Cortex of kidney (tissue), 1 donor: ENCODE data around the gene NT5C1B.

Source experiments
- DNase-seq: peaks from one replicate; lab custom pipeline; 2025; lab: John Stamatoyannopoulos, UW

NT5C1B gene

DNA sequence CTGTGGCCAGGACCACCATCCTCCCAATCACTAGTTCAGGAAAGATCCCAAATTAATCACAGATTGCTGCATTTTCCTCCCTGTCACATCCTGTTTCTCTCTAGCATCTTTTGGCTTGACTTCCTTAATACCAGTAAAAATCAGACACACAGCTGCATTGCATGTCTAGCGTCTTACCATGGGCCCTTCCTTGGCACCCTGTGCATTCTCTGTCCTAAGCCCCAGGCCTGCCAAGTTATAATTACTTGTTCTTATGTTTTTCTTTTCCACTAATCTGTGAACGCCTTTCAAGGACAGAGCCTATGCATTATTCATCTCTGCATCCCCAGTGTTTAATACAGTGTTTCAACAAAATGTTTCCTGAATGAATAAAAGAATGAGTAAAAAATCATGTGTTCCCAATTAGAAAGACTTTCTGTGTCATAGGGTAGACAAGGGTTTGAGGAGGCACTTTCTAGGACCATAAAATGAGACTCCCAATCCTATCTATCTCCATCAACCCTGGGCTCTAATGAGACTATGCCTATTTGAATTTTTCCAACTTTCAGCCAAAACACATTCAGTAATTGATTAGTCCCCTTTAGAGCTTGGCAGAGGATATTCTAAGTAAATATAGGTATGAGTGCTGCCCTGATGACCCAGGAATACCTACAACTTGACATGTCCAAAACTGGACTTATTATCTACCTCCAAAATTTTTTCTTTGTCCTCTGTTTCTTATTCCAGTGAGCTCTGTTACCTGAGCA, 10.3 kb upstream of the NT5C1B start:
- DNase-seq: no peak

DNA sequence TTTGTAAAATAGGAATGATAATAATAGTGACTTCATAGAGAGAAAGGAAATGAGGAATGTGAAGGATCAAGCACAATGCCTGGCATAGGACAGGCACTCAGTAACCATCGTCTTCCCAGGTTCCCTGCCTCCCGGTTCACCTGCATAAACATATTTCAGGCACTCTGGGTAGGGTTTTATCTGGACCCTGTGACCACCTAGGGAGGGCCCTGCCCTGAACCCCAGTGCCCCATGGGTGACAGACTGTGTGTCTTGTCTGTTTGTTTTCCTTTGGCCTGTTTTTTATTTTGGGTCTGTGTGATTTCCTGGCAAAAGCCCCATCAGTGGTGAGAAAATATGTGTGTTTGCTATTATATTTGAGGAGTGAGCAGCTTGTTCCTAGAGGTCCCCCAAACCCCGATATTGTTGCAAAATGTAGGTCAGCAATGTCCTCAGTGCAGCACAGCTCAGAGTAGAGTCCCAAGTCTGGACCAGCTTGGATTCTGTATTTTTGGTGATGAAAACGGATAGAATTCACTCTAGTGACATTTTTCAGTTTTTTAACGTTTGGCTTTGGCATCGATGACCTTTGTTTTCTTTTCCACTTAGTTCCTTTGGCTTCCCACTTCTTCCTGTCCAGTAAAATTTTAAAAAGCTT, 9.6 kb upstream of the NT5C1B start:
- DNase-seq: no peak

DNA sequence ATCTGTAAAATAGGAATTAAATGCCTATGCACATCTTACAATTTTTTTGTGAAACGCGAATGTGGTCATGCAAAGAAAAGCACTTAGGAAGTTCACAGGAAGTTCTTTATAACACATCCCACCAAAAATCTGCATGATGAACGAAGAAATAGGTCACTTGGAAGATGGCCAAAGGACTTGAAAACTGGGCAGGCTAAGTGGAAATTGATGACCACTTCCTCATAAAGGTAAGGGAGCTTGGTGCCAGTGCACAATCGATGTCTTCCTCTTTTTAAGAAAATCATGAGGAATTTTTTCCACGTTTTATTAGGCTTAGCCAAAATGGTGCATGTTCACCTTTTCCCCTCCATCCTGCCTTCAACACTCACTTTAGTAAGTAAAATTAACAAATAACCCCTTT, 8.2 kb upstream of the NT5C1B start:
- DNase-seq: no peak

DNA sequence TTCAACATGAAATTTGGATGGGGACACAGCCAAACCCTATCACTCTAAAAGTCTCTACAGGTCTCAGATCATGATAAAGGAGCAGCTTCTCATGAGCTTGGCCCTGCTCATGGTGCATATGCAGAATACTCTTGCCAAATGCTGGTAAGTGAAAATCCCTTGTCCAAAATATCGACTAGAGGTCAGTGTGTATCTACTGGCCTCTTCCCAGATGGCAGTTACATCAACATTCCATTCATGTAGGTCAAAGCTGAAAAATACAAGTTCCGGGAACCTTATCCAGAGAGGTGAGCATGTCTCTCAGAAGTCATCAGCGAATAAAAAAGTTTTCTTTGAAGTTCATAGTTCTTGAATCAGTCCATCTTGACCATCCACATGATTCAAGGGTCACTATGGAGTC, 7.6 kb upstream of the NT5C1B start:
- DNase-seq: no peak

DNA sequence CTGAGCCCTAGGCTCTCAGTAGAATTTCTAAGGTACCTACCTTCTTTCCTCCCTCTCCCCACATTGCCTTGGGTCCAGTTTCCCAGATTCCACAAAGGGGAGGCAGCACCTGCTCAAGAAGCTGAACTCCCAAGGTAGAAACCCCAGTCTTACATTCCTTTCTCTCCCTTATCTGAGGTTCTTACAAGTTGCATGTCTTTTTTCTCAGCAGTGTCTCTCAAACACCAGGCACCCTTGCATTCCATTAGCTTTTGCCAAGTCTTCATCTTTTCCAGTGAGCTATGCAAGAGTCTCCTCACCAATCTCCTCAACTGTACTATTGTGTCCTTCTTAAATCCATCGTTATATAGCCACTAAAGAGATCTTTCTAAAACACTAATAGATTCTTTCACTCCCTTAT, 4.1 kb upstream of the NT5C1B start:
- no peak for DNase-seq

DNA sequence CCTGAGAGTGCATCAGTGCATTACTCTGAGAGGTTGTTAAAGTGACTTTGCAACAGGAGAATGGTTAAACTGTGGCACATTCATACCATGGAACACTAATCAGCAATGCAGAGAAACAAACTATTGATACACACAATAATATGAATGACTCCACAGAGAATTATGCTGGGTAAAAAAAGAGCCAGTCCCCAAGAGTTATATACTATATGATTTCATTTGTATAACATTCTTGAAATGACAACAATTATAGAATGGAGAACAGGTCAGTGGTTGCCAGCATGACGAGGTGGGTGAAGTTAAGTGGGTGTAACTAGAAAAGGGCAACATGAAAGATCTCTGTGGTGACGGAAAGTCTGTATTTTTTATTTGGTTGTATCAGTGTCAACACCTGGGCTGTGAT, 3.0 kb upstream of the NT5C1B start:
- DNase-seq: no peak

DNA sequence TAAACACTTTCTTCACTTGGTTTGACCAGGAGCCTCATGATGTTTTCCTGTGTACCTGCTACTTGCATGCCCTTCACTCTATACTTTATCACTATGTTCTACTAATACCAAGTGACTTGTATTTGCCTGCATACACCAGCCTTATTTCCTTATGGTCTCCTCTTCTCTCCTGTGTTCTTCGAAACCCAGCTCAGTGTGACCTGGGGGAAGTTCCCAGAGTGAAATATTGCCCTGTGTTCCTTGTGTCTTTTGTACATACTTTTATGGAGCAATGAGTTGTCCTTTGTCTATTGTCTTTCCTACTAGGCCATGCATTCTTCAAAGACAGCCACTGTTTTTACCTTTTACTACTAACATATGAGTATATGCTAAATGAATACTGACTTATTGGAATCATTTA, 567 bp downstream of the NT5C1B start:
- DNase-seq: no peak

DNA sequence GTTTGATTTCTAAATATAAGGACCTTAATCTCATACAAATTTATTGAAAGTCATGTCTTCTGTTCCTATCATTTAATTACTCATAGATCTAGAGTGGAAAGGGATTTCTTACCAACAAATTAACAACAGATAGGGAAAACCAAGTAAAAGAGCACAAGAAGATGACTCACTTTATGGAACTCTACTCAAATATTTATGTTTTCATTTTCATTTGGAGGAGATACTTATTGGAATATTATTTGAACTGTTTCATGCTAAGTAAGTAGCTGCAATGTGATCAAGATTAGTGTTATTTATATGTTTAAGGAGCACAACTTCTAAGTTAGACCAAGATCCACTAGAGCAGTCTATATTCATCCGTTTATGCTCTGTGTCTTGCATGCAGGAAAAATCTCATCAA, 1.3 kb downstream of the NT5C1B start:
- DNase-seq: no peak

DNA sequence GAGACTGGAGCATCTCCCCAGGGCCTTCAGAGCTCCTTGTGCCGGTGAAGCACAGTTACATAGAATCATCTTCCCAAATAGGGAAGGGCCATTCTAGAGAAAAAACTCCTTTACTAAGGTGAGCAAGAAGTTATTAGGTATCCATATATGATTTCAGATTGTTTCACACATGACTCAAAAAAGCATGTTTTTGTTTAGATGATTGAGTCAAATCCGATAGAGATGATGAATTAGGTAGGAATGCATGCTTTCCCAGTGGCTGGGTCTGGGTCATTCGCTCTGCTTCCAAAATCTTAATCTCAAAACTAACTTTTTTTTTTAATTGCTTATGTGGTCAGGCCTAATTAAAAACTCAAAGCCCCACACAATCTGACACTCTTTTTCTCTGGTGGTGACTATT, 3.8 kb downstream of the NT5C1B start:
- no peak for DNase-seq

DNA sequence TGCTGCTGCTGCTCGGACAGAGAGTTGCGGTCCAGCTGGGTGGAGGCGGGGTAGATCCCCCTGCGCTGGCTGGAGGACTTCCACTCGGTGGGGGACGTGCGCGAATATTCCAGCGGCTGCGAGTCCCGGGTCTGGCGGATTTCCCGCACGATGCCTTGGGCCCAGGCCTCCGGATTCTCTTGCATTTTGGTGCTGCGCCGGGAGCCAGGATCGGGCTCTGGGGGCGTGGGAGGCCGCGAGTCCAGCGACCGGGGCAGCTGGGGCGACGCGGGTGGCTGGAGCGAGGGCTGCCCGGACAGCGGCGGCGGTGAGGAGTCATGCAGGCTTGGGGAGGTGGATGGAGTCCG, 4.8 kb downstream of the NT5C1B start:
- DNase-seq: no peak

DNA sequence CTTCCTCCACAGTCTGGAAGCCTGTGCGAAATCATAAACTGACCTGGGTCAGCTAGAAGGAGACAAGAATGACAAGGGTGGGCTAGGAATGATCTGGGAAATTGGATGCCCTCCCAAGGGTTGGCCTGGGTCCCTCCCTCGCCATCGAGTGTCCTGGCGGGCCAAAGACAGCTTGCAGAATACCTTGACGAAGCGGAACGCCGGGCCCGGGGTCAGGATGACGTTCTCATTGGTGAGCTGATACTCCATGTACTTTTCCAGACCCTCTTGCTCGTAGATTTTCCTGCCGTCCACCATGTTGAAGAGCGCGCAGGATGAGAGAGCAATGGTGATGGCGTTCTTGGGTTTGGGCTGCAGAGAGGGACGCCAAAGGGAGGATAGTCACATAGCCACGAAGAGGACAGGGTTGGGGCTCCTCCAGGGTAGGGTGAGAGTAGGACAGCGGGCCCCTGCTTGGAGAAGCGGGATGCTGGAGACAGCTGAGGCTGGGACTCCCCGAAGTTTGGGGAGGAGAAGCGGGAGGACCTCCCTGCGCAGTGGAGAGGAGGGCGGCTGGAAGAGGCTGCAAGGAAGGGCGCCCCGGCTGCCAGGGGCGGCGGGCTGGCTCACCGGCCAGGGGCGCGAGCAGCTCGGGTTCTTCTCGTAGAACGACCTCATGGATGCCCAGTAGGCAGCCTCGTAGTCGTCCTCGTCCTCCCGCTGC, 5.3 kb downstream of the NT5C1B start:
- no peak for DNase-seq

DNA sequence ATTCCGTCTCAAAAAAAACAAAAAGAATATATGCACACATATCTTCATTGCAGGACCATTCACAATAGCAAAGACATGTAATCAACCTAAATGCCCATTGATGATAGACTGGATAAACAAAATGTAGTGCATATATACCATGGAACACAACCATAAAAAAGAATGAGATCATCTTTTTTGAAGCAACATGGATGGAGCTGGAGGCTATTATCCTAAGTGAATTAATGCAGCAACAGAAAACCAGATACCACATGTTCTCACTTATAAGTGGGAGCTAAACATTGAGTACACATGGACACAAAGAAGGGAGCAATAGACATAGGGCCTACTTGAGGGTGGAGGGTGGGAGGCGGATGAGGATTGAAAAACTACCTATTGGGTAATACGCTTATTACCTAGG, 8.8 kb downstream of the NT5C1B start:
- no peak for DNase-seq

DNA sequence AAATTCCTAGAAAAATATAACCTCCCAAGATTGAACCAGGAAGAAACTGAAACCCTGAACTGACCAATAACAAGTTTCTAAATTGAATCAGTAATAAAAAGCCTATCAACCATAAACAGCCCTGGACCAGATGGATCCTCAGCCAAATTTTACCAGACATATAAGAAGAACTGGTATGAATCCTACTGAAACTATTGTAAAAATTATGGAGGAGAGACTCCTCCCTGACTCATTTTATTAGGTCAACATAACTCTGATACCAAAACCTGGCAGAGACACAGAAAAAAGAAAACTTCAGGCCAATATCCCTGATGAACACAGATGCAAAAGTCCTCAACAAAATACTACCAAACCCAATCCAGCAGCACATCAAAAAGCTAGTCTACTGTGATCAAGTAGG, 11.3 kb downstream of the NT5C1B start:
- no peak for DNase-seq

DNA sequence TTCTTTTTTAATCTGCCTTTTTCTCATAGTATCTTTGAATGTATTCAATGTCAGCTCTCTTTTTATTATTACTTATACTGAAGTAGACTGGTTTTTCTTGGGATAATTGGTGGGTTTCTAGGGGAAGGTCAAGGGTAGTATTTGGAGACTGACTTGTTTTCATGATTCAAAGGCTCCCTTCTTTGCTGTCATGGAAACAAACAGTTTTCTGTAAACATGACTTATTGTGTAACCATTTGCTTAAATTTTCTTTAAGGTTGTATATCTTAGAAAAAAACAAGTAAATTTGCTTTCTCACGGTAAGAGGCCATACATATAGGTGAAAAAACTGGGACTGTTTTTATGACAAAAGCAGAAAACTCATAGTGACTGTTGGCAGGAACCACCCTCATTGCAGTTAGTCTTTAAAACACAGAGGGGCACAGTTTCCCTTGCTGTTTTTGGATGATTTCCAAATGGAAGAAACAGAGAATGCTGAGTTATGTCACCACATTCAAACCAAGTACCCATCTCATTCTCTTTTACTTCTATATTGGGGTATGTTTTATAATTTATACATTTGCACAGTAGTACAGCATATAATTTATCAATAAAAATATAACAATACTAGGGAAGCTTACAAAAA, 23.1 kb downstream of the NT5C1B start:
- no peak for DNase-seq

DNA sequence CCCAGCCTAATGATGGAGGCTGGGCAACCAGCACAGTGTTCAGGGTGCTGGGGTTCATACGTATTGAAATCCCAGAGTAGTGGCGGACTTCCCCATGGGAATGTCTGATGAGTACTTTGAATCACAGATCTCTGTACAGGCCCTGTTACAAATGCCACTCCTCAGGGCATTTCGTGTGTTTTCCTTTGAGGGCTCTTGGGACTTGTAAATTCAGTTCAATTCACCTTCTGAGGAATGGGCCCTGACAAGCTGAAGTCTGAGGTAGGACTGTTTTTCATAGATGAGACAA, 28.6 kb downstream of the NT5C1B start:
- no peak for DNase-seq

DNA sequence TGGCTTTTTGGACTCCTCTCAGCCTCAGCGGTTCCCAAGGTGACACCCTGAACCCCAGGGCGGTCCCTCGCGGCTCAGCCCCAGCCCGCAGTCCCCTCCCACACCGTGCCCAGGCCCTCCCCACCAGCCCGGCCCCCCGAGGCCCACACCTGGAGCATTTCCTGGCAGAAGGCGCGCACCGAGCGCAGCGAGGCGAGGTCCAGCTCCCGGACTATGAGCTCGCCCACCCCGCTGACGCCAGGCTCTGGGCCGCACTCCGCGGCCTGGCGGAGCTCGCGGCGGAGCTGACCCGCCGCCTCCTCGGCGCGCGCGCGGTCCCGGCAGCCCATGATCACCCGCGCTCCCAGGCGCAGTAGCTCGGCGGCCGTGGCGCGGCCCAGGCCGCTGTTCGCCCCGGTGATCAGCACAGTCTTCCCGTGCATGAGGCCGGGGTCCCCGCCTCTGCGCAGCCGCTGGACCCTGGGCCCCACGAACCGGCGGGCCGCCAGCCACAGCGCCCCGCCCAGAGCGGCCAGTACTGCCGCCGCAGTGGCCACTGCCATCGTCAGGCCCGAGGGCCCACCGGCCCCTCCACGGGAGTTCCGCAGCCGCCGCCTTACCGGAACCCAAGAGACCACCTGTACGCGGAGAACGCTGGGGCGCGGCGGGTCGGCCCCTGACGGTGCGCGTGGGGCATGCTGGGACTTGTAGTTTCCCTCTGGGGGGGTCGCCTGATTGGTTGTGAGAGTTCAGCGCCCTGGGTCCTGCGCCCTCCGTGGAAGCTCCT, 29.2 kb downstream of the NT5C1B start, which contains the start of gene RDH14:
Gene RDH14, minus strand, starts transcription at position 623 of the 766 bp plus-strand sequence. Its CDS starts 81 bp downstream, at position 542.
- peak; percentile 41 for DNase-seq

DNA sequence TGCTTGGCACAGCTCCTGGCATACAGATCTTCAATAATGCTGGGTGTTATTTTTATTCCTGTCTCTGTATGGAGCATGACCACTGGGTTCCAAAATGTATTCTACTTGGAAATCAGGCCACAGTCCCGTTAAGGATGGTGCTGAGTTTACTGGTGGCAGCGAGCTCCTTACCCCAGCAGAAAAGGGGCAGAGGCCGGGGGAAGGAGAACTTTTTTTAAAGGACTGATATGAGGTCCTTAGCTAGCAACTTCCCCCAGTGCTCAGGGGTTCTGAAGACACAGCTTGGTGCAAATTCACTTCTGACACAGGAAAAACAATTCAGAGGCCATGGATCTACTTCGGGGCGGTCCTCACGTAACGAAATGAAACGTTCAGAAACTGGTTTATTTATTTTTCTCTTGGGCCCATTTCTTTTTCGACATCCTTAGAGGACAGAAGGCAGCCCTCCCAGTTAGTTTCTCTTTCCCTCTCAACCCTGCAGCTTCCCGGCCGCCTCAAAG, 29.8 kb downstream of the NT5C1B start:
- DNase-seq: no peak

DNA sequence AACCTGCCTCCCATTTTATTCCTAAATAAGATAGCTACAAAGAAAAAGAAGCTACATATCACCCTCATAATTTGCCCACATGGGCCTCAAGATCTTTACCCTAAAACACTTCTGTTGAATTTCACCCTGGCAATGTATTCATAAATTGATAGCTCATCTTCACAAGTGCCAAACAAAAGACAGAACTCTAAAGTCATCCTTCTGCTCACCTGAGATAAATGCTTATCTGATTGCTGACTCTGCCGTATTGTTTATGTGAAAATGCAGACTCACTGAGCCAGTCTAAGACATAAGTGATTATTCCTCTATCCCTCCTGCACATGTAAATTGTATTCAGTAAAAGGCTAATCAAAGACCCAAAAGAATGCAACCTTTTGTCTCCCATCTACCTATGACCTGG, 30.9 kb downstream of the NT5C1B start:
- DNase-seq: no peak

DNA sequence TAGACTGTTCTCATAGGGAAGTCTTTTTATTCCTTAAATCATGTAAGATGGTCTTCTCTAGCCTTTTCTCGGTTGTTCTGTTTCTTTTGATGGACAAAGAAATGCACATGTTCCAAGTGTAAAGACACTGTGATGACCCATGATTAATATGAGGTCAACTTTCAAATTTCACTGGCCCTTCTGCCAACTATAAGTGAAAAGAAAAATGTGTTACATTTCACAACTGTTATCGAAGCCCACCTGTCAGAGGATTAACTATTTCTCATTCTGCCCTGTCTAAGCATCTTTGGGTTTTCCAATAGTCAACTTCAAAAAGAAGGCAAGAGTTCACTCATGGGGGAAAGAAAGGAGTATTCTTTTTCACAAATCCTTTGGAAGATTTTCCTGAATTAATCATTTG, 32.2 kb downstream of the NT5C1B start:
- no peak for DNase-seq

DNA sequence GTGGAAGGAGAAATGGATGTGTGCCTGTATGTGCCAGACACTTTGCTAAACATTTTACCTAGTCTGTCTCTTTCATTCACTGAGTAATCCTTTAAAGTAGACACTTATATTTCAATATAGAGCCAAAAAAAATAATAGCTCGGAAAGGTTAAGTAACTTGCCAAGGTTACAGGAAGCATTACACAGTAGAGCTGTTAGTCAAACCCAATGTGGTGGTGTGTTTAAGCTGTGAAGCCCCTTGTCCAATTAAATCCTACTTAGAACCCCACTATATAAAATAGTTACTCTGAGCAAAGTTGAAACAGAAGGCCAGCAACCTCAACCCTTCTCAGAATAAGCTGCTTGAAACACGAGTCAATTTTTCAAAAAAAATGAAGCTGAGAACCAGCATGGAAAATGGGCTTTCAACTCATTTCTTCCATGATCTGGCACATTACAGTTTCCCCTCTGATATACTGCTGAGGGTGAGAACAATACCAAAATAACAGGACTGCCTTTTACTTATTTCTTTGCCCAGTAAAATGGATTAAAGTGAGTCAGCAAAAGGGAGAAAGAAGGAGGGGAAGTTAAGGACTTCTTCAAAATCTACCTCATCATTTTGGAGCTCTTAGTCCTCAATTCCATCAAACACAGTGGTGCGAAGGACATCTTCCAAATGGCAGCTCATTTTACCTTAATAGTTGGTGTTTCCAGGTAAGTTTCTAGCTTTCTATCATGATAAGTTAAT, 36.9 kb downstream of the NT5C1B start:
- DNase-seq: no peak

DNA sequence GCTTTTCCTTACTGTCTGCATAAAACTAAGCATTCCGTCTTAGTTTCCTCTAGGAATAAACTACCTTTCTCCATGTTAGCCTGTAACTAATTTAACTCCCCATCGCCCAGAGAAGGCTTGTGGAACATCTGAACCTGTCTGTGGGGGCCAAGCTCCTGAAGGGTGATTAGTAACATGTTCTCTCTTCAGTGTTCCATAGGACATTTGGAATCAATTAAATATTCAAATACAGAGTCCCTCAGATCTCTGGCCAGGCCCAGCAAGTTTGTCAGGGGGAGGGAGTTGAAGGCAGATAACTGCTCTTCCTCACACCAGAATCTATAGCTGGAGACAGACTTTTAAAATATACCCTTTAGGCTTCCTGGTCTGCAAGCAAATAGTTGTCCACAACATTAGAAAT, 37.7 kb downstream of the NT5C1B start:
- no peak for DNase-seq

DNA sequence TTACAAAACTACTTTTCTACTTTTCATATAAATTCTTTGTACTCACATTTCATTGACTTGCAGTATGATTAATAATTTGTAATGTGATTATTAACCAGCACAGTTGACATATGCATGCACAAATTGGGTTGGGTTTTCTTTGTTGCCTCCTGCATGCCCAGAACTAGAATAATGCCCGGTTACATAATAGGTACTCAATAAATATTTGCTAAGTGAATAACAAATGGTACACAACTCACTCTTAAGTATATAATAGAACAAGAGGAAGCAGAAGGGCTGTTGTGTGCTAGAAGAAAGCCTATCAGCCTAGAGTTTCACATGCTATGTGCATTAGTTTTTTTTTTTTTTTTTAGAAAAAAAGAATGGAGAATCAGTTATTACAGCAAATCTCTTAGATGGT, 38.2 kb downstream of the NT5C1B start:
- DNase-seq: no peak
